Erythroblast (primary cell): ENCODE data around the gene CCDC63.

Experiments used
- GATA1 ChIP-seq: IDR thresholded peaks from 2 replicates; pipeline ENCODE4 v1.6.1; 2011; ENCODE audit warnings: low read depth, mild to moderate bottlenecking, control low read depth, low read length, moderate library complexity
- POLR2A ChIP-seq: IDR thresholded peaks from 2 replicates; pipeline ENCODE4 v1.6.1; 2011; ENCODE audit warnings: mild to moderate bottlenecking, low read length

DNA sequence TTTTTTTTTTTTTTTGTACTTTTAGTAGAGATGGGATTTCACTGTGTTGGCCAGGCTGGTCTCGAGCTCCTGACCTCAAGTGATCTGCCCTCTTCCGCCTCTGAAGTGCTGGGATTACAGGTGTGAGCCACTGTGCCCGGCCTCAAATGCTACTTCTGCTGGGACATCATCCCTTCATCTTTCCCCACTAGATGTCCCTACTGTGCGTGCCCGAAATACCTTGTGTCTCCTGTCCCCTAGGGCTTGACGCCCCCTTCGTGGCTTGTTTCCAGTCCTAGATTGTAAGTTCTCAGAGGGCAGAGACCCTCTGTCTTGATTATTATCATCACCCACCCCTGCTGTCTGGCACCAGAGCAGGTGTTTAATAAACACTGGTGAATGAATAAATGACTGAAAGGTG is 14.9 kb downstream of the CCDC63 start:
- TF ChIP-seq POLR2A (no peak), GATA1 (no peak)
